Prostate gland (tissue), 2 donors: Measurements from ENCODE around the gene TCAP. TPM values are rescaled to one million over a fixed set of nuclear protein-coding genes. Genes with fewer than 3 reads are reported as not detected.
A peak's percentile ranks its signal among the peaks of the same experiment; 100 is the strongest.

Experiments
- DNase-seq: peaks from one replicate; pipeline ENCODE4 v3.0.0-alpha.2; 2019; ENCODE audit warnings: low spot score
- H3K27ac ChIP-seq, 2 donors: fragments of 200-600 bp; sonication (generic); 2 replicates each; pipeline ENCODE4 v1.5.1; 2017 to 2019
- H3K27me3 ChIP-seq: fragments of 200-600 bp; sonication (generic); replicated peaks from 2 replicates; pipeline ENCODE4 v1.5.1; 2019; ENCODE audit not compliant: insufficient read depth
- H3K36me3 ChIP-seq, 2 donors: fragments of 200-600 bp; sonication (generic); 1 replicate in 1 of 2; 2 replicates in 1 of 2; pipeline versions ENCODE4 v1.5.1 to v1.8.1; 2017 to 2019
- H3K4me1 ChIP-seq: fragments of 200-600 bp; sonication (generic); replicated peaks from 2 replicates; pipeline ENCODE4 v1.5.1; 2019
- H3K4me3 ChIP-seq, 2 donors: fragments of 200-600 bp; sonication (generic); 2 replicates each; pipeline ENCODE4 v1.5.1; 2017 to 2019
- H3K9me3 ChIP-seq: fragments of 200-600 bp; sonication (generic); 2 replicates; pipeline ENCODE4 v1.5.1; 2017
- CTCF ChIP-seq, 4 experiments: fragments of 200-600 bp in 2 of 4; fragments of 450-650 bp in 2 of 4; sonication (generic) in 2 of 4; IDR thresholded peaks; 1 replicate in 3 of 4; 2 replicates in 1 of 4; pipeline ENCODE4 v1.5.1; 2016 to 2019; ENCODE audit warnings: antibody characterized with exemption in 4 of 4, mild to moderate bottlenecking in 2 of 4, moderate library complexity in 2 of 4
- POLR2A ChIP-seq: fragments of 450-650 bp; IDR thresholded peaks from one replicate; pipeline ENCODE4 v1.6.1; 2016; ENCODE audit warnings: antibody characterized with exemption, mild to moderate bottlenecking
- POLR2AphosphoS5 ChIP-seq: sonication (generic); formaldehyde crosslinking; IDR thresholded peaks from one replicate; pipeline ENCODE4 v1.6.1; 2017; ENCODE audit warnings: antibody characterized with exemption
- WGBS: methylation state at CpG from one replicate; pipeline ENCODE4 v1.1.5; 2018; 5-methylcytosine and 5-hydroxymethylcytosine counted together
- intact Hi-C: fragments of 100-400 bp; cut with DNase I; formaldehyde crosslinking; loops from one replicate; pipeline ENCODE4 v1.14.2; 2022
- total RNA-seq, 2 donors: library from RNA; depleted of rRNA; stranded (reverse); fragments of >200 nt; gene quantifications; one replicate each; pipeline ENCODE4 v1.1.0, GENCODE V29; 2016

Gene TCAP
- total RNA-seq, 2 donors from 2014 or later: 4.3 to 44.3 TPM

DNA sequence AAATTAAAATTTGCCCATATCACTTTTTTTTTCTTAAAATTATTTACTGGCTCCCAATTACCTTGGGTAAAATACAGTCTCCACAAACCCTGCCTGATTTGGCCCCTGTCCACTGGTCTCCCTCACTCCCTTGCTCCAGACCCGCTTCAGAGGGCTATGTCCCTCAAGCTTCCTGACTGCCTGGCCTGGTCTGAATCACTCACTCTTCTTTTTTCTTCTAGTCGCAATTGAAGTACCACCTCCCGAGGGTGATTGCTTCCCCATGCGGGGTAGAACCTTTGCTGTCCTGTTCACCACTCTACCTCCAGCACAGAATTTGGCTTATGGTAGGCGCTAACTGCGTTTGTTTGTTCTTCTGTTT, 23.3 kb downstream of the TCAP start:
- peak overlapping the region; percentile 87 to 93 for H3K27ac ChIP-seq
- DNase-seq: no peak
- intact Hi-C loops: no loop called here
- H3K4me1 ChIP-seq: peaks cover 7% of the 10 kb centered on the region
- TF ChIP-seq POLR2A (no peak), POLR2AphosphoS5 (no peak), CTCF (IDR thresholded peaks at IDR 0.05) (no peak)
- no peaks in the 10 kb centered on the region for H3K27me3 ChIP-seq
- peak overlapping the region; percentile 62 to 72 for H3K4me3 ChIP-seq
- no peaks in the 10 kb centered on the region for H3K36me3 ChIP-seq
- WGBS: 11% methylated on average over 6 of the region's 6 CpGs
- H3K9me3 ChIP-seq: no peaks in the 10 kb centered on the region

DNA sequence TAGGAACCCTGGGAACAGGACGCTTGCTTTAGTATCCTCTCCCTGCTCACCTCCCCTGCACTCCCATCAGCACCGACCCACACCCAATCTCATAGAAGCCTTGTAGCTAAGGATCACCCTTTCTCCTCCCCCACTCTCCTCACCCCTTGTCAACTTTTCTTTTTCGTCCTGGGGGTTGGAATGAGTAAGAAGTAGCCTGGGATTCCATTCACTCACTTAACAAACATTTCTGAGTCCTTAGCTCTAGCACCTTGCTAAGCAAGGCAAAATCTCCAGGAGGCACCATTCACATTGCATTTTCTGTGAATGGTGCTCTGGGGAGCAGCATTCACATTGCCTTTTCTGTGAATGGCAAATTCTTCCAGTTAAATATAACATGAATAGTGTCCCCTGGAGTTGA, 23.8 kb downstream of the TCAP start:
- Histone ChIP-seq H3K27me3 (no peaks in the 10 kb centered on the region), H3K4me1 (peaks cover 7% of the 10 kb centered on the region), H3K9me3 (no peaks in the 10 kb centered on the region), H3K36me3 (no peaks in the 10 kb centered on the region), H3K27ac (no peak overlapping the region), H3K4me3 (no peak overlapping the region)
- 39% methylated on average over 3 of the region's 3 CpGs for WGBS
- intact Hi-C loops: no loop called here
- TF ChIP-seq CTCF (IDR thresholded peaks at IDR 0.05): no peak
- TF ChIP-seq POLR2AphosphoS5: no peak
- TF ChIP-seq POLR2A: no peak
- no peak for DNase-seq

- Histone ChIP-seq H3K4me3 (no peak overlapping the region), H3K9me3 (no peaks in the 10 kb centered on the region), H3K27ac (no peak overlapping the region), H3K36me3 (no peaks in the 10 kb centered on the region), H3K4me1 (no peaks in the 10 kb centered on the region), H3K27me3 (no peaks in the 10 kb centered on the region)
- intact Hi-C loops: no loop called here
- TF ChIP-seq CTCF (IDR thresholded peaks at IDR 0.05) (no peak), POLR2A (no peak), POLR2AphosphoS5 (no peak)
- no peak for DNase-seq
- WGBS: 94% methylated on average over 5 of the region's 5 CpGs
Measured at GRCh38 chr17:39694593-39694992, 29.4 kb downstream of the TCAP start.

DNA sequence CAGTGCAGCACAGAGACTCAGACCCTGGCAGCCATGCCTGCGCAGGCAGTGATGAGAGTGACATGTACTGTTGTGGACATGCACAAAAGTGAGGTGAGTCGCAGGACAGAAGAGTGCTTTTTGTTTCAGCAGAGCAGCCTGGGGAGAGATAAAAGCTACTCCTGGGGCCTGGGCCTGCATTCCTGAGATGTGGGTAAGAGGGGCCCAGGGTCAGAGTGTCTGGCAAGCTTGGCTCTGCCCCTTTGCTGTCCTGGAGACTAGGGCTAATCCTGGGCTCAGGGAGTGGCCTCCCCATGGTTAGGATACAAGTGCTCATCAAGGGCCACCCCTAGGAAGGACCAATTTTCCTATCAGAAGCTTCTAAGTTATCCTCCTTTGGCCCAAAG, 29.9 kb downstream of the TCAP start:
- Histone ChIP-seq H3K4me3 (no peak overlapping the region), H3K27ac (no peak overlapping the region), H3K9me3 (no peaks in the 10 kb centered on the region), H3K36me3 (no peaks in the 10 kb centered on the region), H3K4me1 (no peaks in the 10 kb centered on the region), H3K27me3 (no peaks in the 10 kb centered on the region)
- WGBS: 84% methylated on average over 2 of the region's 2 CpGs
- intact Hi-C loops: no loop called here
- DNase-seq: no peak
- TF ChIP-seq POLR2A (no peak), POLR2AphosphoS5 (no peak), CTCF (IDR thresholded peaks at IDR 0.05) (no peak)

GRCh38 chr17:39696731-39697130, 31.6 kb downstream of the TCAP start:
- intact Hi-C loops: no loop called here
- Histone ChIP-seq H3K9me3 (no peaks in the 10 kb centered on the region), H3K27ac (no peak overlapping the region), H3K4me1 (peaks cover 6% of the 10 kb centered on the region), H3K4me3 (no peak overlapping the region), H3K36me3 (no peaks in the 10 kb centered on the region), H3K27me3 (no peaks in the 10 kb centered on the region)
- WGBS: 88% methylated on average over 6 of the region's 6 CpGs
- no peak for TF ChIP-seq POLR2A
- TF ChIP-seq POLR2AphosphoS5: no peak
- no peak for TF ChIP-seq CTCF (IDR thresholded peaks at IDR 0.05)
- DNase-seq: no peak
